Motor neuron (in vitro differentiated cells): ENCODE data around the gene ARID1B. TPM values are rescaled to one million over a fixed set of nuclear protein-coding genes. Genes with fewer than 3 reads are reported as not detected.

Experiments used
- ATAC-seq, 8 experiments: fragments of 200-7000 bp; cut with Tn5 transposase; replicated peaks in 6 of 8; 2 replicates each; pipeline ENCODE4 v1.8.0; 2021; ENCODE audit warnings: mild to moderate bottlenecking in 8 of 8, moderate library complexity in 8 of 8
- H3K27ac ChIP-seq, 2 donors: fragments of 250-450 bp; sonication (Bioruptor Pico); 2 replicates each; pipeline ENCODE4 v1.9.0; 2021; ENCODE audit warnings: antibody characterized with exemption in 2 of 2, mild to moderate bottlenecking in 2 of 2, moderate library complexity in 1 of 2
- H3K4me1 ChIP-seq, 2 donors: fragments of 250-450 bp; sonication (Bioruptor Pico); replicated peaks in 1 of 2; 2 replicates each; pipeline ENCODE4 v1.6.1; 2021; ENCODE audit warnings: antibody characterized with exemption in 2 of 2, mild to moderate bottlenecking in 2 of 2, moderate library complexity in 1 of 2
- H3K4me3 ChIP-seq, 5 donors: fragments of 250-450 bp; sonication (Bioruptor Pico); 2 replicates each; pipeline ENCODE4 v1.9.0; 2021; ENCODE audit warnings: antibody characterized with exemption in 5 of 5, mild to moderate bottlenecking in 5 of 5, moderate library complexity in 4 of 5
- WGBS, 10 experiments: fragments of 450-650 bp; shearing (Covaris generic); methylation state at CpG; one replicate each; pipeline ENCODE4 v1.0.0; 2022; 5-methylcytosine and 5-hydroxymethylcytosine counted together
- in situ Hi-C, 9 experiments: fragments of 400-800 bp; cut with MboI; loops; one replicate each; pipeline ENCODE4 v1.15.0; 2021; ENCODE audit warnings: low sequenced_read_pairs in 9 of 9, low pct_unique_long_range_greater_than_20kb in 2 of 9; ENCODE audit not compliant: unreplicated experiment in 9 of 9
- total RNA-seq, 8 experiments: library from RNA; unstranded; fragments of 300-600 nt; gene quantifications; 2 replicates each; pipeline versions ENCODE4 v1.2.3 to v1.2.4, GENCODE V29; 2022

ARID1B gene
- total RNA-seq, 8 experiments from 2014 or later: 35.8 to 165 (median 54.9) TPM

DNA sequence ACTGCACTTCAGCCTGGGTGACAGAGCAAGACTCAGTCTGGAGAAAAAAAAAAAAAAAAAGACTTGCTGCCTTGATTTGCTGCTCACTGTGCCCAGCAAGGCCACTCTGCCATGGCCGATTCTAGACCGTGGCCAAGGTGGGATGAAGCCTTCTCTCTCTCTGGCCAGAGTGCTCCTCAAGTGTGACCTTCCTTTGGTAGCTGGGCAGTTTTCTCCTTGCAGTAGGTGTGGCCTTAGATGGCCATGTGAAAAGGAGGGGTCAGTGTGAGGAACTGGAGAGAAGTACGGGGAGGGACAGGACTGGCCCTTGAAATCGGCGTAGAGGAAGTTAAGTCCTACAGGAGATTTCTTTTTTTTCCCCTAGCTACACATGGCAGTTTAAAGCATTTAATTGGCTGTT is 272.0 kb downstream of the ARID1B start:
- 66 to 100% (median 95%) methylated on average over 1 to 5 of the region's 5 CpGs; no CpG with 5 or more reads in 2 of the 10 experiments for WGBS, 10 experiments
- in situ Hi-C loops: loop anchor here in 3 of 9 experiments (25.0 kb wide), 3 partner anchors 138 to 262 kb away; partner anchors contain the start of gene ARID1B (in 1 of the 3)
- Histone ChIP-seq H3K4me1 (peaks cover 10 to 27% of the 10 kb centered on the region in 2 donors), H3K27ac (no peak overlapping the region), H3K4me3 (no peak overlapping the region)
- peak in 1 of 8 experiments; percentile 5 for ATAC-seq

DNA sequence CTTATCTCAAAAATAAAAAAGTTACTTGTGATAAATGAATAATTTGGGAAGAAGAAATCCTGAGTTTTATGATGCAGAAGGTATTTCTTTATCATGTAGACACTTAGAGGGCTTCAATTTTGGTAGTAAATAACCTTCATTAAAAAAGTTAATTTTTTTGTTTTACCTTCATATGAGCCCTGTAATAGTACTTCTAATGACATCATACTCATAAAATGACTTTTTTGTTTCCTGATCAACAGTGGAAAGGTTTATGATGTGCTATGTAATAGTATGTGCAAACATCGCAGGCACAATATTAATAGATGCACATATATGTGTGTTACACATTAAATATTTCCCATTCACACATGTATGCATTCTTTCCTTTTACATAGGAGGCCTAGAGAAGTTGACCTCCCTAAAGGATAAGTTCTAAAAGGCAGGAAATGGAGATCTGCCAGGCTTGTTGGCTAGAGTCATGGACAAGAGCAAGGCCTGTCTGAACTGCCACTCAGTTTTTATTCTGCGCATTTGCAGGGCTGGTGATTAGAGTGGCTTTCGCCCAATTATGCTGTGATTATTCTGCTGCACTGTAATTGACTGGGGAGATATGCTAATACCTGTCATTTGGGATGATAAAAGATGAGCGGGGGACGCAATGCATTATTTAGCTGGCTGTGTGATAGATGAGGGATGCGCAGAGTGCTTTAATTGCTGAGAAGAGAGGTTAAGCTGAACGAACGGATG is 273.5 kb downstream of the ARID1B start:
- in situ Hi-C loops: no loop called here
- 4 to 68% (median 27%) methylated on average over 4 to 8 of the region's 8 CpGs for WGBS, 10 experiments
- peak in 6 of 8 experiments; percentile 68 to 97 (median 95) for ATAC-seq
- Histone ChIP-seq H3K27ac (peak overlapping the region in 1 of 2 donors; percentile 2), H3K4me1 (peaks cover 10 to 27% of the 10 kb centered on the region in 2 donors), H3K4me3 (no peak overlapping the region)

DNA sequence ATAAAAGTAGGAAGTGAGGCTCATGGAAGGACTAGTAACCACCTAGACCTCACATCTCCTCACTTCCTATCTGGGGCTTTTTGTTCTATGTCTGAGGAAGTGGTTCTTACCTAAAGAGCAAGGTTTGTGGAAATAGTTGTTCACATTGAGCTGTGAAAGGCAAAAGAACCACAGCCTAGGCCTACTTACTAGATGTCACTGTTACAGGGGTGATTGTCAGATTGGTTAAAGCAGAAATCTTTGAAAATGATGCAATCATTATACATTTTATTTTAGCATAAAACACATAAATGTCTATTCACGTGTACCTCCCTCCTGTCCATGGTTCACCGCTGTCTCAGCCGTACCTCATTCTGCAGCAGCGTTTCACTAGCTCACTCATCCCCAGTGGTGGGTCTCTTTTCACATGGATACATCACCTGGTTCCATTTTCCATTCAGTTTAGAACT is 277.4 kb downstream of the ARID1B start:
- 84 to 100% (median 94%) methylated on average over 1 to 4 of the region's 4 CpGs; no CpG with 5 or more reads in 5 of the 10 experiments for WGBS, 10 experiments
- no peak overlapping the region for H3K27ac ChIP-seq
- no peak overlapping the region for H3K4me3 ChIP-seq
- in situ Hi-C loops: no loop called here
- H3K4me1 ChIP-seq: peaks cover 11 to 27% of the 10 kb centered on the region in 2 donors
- no peak for ATAC-seq

DNA sequence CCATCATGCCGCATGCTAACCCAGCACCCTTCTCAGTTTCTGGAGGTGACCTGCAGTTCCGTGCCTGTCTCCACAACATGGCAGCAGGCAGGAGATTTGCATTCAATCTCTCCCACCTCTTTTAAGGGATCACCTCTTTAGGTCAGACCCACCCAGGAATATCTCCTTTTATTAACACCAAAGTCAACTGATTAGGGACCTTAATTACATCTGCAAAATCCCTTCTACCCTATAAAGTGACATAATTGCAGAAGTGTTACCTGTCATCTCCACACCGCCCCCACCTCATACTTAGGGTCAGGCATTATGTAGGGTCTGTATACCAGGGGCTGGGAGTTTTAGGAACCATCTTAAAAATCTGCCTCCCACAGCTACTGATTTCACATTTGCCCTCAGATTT is 278.7 kb downstream of the ARID1B start:
- in situ Hi-C loops: no loop called here
- Histone ChIP-seq H3K27ac (no peak overlapping the region), H3K4me1 (peaks cover 8 to 20% of the 10 kb centered on the region in 2 donors), H3K4me3 (no peak overlapping the region)
- 90 to 100% (median 97%) methylated on average over 1 to 3 of the region's 3 CpGs; no CpG with 5 or more reads in 4 of the 10 experiments for WGBS, 10 experiments
- ATAC-seq: no peak

DNA sequence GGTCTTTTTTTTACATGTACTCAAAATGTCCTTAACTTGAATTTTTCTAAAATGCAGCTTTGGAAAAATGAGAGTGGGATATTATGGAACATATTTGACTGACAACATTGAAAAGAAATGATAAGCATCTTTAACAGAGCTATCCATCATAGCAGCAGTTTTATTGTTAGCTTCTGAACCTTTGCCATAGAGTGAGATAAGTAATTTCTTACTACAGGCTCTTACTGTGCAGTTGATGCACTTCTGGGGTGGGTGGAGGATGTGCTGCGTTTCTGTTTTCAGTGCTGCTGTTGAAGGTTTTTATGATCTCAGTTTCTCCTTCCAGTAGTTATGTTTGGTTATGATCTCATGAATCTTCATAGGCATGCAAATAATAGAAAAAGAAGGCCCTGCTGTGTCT is 279.1 kb downstream of the ARID1B start:
- 10 to 89% (median 80%) methylated on average over 1 of the region's 1 CpG; no CpG with 5 or more reads in 3 of the 10 experiments for WGBS, 10 experiments
- in situ Hi-C loops: no loop called here
- Histone ChIP-seq H3K4me1 (peaks cover 8 to 16% of the 10 kb centered on the region in 2 donors), H3K4me3 (no peak overlapping the region), H3K27ac (no peak overlapping the region)
- ATAC-seq: no peak

DNA sequence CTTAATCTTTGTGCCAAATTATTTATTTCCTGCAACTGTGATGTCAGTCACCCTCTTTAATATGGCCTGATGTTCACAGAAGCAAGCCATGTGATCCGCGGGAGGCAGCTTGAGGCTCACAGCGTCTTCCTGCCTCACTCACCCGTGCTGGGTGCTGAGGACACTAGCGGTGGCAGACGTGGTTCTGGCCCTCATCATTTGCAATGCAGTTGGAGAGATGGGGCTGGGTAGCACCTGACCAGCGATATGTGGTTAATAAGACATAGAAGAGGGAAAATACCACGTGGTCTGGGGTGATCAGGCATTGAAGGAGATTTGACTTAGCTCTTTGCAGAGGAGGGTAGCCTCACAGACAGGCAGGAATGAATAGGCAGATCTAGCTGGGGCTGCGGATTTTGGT is 281.4 kb downstream of the ARID1B start:
- WGBS, 10 experiments: 17 to 100% (median 81%) methylated on average over 1 to 4 of the region's 9 CpGs; no CpG with 5 or more reads in 4 of the 10 experiments
- no peak overlapping the region for H3K27ac ChIP-seq
- in situ Hi-C loops: no loop called here
- no peak for ATAC-seq
- no peak overlapping the region for H3K4me3 ChIP-seq
- H3K4me1 ChIP-seq: peaks cover 5 to 8% of the 10 kb centered on the region in 2 donors

DNA sequence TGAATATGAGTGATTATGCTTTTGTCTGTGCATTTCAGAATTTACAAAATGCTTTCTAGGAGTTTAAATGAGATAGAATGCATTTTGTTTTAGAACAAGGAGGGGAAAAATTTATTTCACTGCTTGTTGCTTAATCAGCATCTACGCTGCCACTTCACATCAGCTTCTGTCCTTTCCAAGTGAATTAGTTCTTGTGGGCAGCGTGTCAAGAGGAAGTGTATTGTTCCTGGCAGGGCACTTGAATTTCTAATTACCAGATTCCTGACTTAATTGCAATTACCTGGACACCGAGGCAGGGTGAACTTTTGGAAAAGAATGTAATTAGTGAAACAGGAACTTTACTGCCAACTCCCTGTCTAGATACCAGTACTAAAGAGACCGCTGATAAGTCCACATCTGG is 282.6 kb downstream of the ARID1B start:
- H3K4me3 ChIP-seq: no peak overlapping the region
- 0 to 83% (median 60%) methylated on average over 1 to 3 of the region's 4 CpGs; no CpG with 5 or more reads in 2 of the 10 experiments for WGBS, 10 experiments
- H3K27ac ChIP-seq: no peak overlapping the region
- ATAC-seq: peak in 1 of 8 experiments; percentile 47
- peaks cover 5 to 8% of the 10 kb centered on the region in 2 donors for H3K4me1 ChIP-seq
- in situ Hi-C loops: no loop called here

DNA sequence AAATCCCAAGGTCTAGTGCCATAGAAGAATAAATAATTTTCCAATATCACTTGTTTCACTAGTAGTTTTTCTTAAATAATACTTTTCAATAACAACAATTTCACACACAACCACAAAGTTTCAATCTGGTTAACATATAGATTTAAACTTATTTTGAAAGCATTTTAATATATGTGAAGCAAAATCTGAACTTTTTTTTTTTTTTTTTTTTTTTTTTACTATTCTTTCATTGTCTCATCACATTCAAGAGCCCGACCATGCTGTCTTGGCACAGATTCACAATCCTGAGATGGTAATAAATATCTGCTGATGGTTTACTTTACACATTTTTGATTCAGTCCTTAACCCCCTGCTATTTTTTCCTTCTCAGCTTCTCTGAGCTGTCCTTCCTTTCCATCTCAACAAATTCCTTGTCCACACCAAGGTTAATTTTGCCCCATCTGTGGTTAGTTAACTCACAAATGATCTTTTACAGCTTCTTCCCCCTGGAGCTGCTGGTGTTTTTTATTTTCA is 283.3 kb downstream of the ARID1B start:
- peaks cover 7 to 8% of the 10 kb centered on the region in 2 donors for H3K4me1 ChIP-seq
- in situ Hi-C loops: no loop called here
- 10 to 100% (median 73%) methylated on average over 1 of the region's 1 CpG; no CpG with 5 or more reads in 1 of the 10 experiments for WGBS, 10 experiments
- no peak overlapping the region for H3K4me3 ChIP-seq
- H3K27ac ChIP-seq: no peak overlapping the region
- ATAC-seq: peak in 1 of 8 experiments; percentile 25

DNA sequence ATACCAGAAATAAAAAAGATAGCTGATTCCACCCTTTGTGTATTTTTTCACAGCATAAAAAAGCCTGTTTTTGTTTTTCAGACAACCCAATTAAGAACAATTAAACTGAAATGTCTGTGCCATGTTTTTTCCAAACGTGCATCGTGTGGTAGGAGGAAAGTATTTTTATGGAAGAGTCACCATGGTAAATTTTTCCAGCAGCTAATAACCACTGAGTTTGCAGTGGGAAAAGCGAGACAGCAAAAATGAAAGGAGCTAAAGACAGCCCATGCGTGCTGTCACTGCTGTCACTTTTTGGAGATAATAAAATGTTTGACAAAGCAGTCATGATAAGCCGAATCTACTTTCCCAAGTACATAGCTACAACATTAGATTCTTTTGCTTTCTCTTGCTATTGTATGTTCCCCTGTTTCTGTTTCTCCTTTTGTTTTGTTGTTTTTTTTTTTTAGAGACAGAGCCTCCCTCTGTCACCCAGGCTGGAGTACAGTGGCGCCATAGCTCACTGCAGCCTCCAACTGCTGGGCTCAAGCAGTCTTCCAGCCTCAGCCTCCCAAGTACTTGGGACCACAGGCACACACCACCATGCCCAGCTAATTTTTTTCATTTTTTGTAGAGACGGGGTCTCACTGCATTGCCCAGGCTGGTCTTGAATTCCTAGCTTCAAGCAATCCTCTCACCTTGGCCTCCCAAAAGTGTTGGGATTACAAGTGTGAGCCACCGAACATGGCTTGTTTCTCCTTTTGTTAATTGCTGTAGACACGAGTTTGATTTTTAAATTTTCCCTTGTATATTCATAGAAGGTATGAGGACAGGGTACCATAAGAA is 284.8 kb downstream of the ARID1B start:
- Histone ChIP-seq H3K4me1 (peaks cover 8 to 9% of the 10 kb centered on the region in 2 donors), H3K27ac (no peak overlapping the region), H3K4me3 (no peak overlapping the region)
- 62 to 100% (median 90%) methylated on average over 3 to 9 of the region's 9 CpGs for WGBS, 10 experiments
- ATAC-seq: no peak
- in situ Hi-C loops: no loop called here

DNA sequence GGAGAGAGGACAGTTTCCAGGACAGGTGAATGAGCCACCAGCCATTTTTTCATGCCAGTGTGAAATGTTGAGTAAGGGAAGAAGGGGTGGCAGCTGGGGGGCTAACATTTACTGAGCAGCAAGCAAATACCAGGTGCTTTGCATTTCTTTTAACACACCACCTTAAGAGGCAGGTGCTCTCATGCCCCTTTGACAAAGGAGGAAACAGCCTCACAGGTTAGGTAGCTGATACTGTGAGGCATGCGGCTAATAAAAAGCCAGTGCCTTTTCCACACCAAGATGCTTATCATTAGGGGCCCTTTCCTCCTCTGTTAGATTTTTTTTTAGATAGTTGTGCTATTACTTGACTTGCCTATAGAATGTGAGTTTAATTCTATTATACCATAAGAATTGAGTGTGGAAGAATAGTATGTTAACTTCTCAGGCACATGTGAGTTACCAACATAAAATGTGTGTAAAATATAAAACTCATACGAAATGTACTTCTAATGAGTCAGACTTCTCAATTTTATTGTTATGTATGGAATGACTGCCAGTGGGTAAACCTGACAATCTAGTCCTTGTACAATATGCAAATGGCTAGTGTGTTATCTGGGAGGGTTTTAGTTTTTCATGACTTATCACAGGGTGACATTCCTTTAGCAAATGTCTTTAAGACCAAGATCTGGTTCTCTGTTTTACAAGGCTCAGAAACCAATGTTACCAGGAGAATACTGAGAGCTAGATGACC is 286.2 kb downstream of the ARID1B start:
- ATAC-seq: no peak
- no peak overlapping the region for H3K4me3 ChIP-seq
- 29 to 100% (median 94%) methylated on average over 1 to 2 of the region's 2 CpGs; no CpG with 5 or more reads in 5 of the 10 experiments for WGBS, 10 experiments
- no peak overlapping the region for H3K27ac ChIP-seq
- in situ Hi-C loops: no loop called here
- peaks cover 14 to 19% of the 10 kb centered on the region in 2 donors for H3K4me1 ChIP-seq

DNA sequence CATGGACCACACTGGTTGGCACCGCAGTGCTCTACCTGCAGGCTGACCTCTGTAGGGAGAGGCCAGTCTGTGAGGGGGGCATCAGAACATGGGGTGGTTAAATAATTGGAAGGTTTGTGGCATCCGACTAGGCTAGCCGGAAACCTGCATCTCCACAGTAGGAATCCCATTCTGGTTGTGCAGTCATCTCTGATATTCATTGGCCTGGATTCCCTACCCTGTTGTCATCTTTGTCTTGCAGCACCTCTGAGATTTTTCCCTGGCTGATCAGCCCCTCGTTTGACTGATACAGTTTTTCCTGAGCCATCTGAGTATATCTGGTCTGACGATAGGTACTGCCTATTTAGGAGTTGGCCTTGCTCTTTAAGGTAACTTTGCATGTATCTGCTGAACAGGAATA is 286.7 kb downstream of the ARID1B start:
- no peak for ATAC-seq
- Histone ChIP-seq H3K4me1 (peaks cover 19 to 22% of the 10 kb centered on the region in 2 donors), H3K27ac (no peak overlapping the region), H3K4me3 (no peak overlapping the region)
- WGBS, 10 experiments: 40 to 100% (median 94%) methylated on average over 1 to 5 of the region's 5 CpGs; no CpG with 5 or more reads in 1 of the 10 experiments
- in situ Hi-C loops: no loop called here

DNA sequence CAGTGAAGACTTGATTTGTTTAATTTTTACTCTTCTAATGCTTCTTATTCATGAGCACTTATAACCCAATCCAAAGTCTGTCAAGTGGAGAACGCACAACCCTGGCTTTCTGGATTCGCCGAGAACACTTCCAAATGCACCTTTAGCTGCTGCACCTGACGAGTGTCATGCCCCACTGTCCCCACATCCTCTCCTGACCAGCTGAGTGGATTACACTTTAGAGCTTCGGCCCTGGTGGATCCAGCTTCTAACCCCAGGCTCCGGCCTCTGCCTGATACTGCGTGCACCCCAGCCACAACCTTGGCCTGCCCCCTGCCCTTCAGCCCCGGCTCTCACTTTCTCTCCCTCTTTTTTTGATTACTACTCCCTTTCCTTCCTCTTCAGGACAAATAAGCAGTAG is 287.3 kb downstream of the ARID1B start:
- Histone ChIP-seq H3K4me3 (no peak overlapping the region), H3K4me1 (peaks cover 25 to 28% of the 10 kb centered on the region in 2 donors), H3K27ac (no peak overlapping the region)
- in situ Hi-C loops: no loop called here
- WGBS, 10 experiments: 71 to 100% (median 96%) methylated on average over 1 to 7 of the region's 8 CpGs; no CpG with 5 or more reads in 3 of the 10 experiments
- ATAC-seq: no peak
